Measurements from ENCODE around the gene TC2N.

TC2N gene

DNA sequence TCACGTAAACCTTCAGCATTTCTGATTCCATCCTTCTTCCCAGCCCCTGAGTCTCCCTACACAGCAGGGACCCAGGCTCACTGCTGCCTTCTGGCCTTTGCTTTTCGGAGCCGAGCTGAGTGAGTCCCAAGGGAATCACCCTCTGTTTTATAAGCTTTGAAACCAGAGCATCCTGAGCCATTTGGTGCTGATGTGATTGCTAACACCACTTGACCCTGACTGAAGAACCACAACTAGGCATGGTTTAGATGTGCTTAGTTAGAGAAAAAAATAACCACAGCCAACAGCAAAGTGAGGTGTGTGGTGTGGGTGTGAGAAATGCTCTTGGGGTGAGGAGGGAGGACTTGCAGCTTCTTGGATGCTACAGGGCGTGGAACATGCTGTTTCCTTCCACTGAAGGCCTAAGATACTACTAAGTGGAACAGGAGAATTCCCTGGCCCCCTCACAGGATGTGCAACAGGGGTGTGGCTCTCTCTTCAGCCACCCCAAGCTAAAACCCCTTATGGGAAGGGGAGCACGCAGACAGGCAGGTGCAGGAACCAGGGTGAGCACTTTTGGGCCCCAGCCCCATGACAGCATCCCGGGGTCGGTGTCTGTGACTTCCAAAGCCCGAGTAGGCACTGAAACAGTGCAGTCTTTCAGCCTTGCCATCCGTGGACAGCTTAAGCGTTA lies at the start of gene TC2N:
Gene TC2N, minus strand, starts transcription at position 221 of the 673 bp plus-strand sequence. CDS start 53,767 bp downstream, outside the sequence.
- peak within 1 kb of the TSS; percentile 99 for H3K27ac ChIP-seq (ENCODE audit: low read depth, low read length, poor library complexity, severe bottlenecking)
- peak within 1 kb of the TSS; percentile 53 for H3K4me3 ChIP-seq (ENCODE audit: low read depth, low read length, poor library complexity, severe bottlenecking)
- peak within 1 kb of the TSS; percentile 47; the same call in 1 of the 2 replicates for H3K9ac ChIP-seq (ENCODE audit: low read length)
- TF ChIP-seq, protein P1, sequence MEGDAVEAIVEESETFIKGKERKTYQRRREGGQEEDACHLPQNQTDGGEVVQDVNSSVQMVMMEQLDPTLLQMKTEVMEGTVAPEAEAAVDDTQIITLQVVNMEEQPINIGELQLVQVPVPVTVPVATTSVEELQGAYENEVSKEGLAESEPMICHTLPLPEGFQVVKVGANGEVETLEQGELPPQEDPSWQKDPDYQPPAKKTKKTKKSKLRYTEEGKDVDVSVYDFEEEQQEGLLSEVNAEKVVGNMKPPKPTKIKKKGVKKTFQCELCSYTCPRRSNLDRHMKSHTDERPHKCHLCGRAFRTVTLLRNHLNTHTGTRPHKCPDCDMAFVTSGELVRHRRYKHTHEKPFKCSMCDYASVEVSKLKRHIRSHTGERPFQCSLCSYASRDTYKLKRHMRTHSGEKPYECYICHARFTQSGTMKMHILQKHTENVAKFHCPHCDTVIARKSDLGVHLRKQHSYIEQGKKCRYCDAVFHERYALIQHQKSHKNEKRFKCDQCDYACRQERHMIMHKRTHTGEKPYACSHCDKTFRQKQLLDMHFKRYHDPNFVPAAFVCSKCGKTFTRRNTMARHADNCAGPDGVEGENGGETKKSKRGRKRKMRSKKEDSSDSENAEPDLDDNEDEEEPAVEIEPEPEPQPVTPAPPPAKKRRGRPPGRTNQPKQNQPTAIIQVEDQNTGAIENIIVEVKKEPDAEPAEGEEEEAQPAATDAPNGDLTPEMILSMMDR (IDR thresholded peaks at IDR 0.05; ENCODE audit: low read length): no peak
- TF ChIP-seq EZH2 (IDR thresholded peaks at IDR 0.05; ENCODE audit: borderline replicate concordance, low read length): no peak
- no peaks in the 10 kb centered on the region for H3K36me3 ChIP-seq (ENCODE audit: insufficient read depth, low read length)
- no peaks in the 10 kb centered on the region for H3K9me3 ChIP-seq (ENCODE audit: low read length)
- peaks cover 70% of the 10 kb centered on the region for H3K4me1 ChIP-seq (ENCODE audit: insufficient read depth, low read length, severe bottlenecking)
- H2AFZ ChIP-seq (ENCODE audit: low read length): 0 out of 2 replicates have a peak within 1 kb of the TSS, but pooled peaks have one; percentile 18
- H3K79me2 ChIP-seq (ENCODE audit: insufficient read depth, low read length): no peaks in the 10 kb centered on the region
- H4K20me1 ChIP-seq (ENCODE audit: insufficient read depth, low read length): no peaks in the 10 kb centered on the region
- H3K9me2 ChIP-seq (ENCODE audit: low read depth, low read length): no peaks in the 10 kb centered on the region
- H3F3A ChIP-seq (ENCODE audit: insufficient read depth, low read length): no peaks in the 10 kb centered on the region
- no peaks in the 10 kb centered on the region for H3K27me3 ChIP-seq (ENCODE audit: insufficient read depth, low read length)
- peak within 1 kb of the TSS; percentile 70 for H3K4me2 ChIP-seq (ENCODE audit: low read length)

DNA sequence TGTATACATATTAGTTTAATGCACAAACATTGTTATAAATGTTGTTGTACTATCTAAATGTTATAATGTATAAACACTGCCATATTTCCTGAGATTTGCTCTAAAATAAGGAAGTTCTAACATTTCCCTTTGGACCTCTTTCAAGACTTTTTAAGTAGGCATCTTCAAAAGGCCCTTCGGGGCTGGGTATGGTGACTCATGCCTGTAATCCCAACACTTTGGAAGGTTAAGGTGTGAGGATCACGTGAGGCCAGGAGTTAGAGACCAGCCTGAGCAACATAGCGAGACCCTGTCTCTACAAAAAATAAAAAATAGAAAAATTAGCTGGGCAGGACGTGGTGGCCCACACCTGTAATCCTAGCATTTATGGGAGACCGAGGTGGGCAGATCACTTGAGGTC lies 44.7 kb upstream of the TC2N start:
- H3K27ac ChIP-seq (ENCODE audit: low read depth, low read length, poor library complexity, severe bottlenecking): peak overlapping the region; percentile 41
- H3K79me2 ChIP-seq (ENCODE audit: insufficient read depth, low read length): no peaks in the 10 kb centered on the region
- no peaks in the 10 kb centered on the region for H3K9me3 ChIP-seq (ENCODE audit: low read length)
- no peak overlapping the region for H3K4me3 ChIP-seq (ENCODE audit: low read depth, low read length, poor library complexity, severe bottlenecking)
- no peaks in the 10 kb centered on the region for H4K20me1 ChIP-seq (ENCODE audit: insufficient read depth, low read length)
- H3K4me2 ChIP-seq (ENCODE audit: low read length): peak overlapping the region; percentile 28; the same call in 1 of the 2 replicates
- TF ChIP-seq EZH2 (IDR thresholded peaks at IDR 0.05; ENCODE audit: borderline replicate concordance, low read length): no peak
- TF ChIP-seq, protein P1 (IDR thresholded peaks at IDR 0.05; ENCODE audit: low read length): no peak
- H3K9ac ChIP-seq (ENCODE audit: low read length): no peak overlapping the region; the same call in 1 of the 2 replicates
- H3K4me1 ChIP-seq (ENCODE audit: insufficient read depth, low read length, severe bottlenecking): peaks cover 12% of the 10 kb centered on the region
- no peaks in the 10 kb centered on the region for H3K9me2 ChIP-seq (ENCODE audit: low read depth, low read length)
- no peaks in the 10 kb centered on the region for H3K36me3 ChIP-seq (ENCODE audit: insufficient read depth, low read length)
- no peaks in the 10 kb centered on the region for H3F3A ChIP-seq (ENCODE audit: insufficient read depth, low read length)
- no peaks in the 10 kb centered on the region for H3K27me3 ChIP-seq (ENCODE audit: insufficient read depth, low read length)
- peak overlapping the region; percentile 74; the same call in 1 of the 2 replicates for H2AFZ ChIP-seq (ENCODE audit: low read length)

DNA sequence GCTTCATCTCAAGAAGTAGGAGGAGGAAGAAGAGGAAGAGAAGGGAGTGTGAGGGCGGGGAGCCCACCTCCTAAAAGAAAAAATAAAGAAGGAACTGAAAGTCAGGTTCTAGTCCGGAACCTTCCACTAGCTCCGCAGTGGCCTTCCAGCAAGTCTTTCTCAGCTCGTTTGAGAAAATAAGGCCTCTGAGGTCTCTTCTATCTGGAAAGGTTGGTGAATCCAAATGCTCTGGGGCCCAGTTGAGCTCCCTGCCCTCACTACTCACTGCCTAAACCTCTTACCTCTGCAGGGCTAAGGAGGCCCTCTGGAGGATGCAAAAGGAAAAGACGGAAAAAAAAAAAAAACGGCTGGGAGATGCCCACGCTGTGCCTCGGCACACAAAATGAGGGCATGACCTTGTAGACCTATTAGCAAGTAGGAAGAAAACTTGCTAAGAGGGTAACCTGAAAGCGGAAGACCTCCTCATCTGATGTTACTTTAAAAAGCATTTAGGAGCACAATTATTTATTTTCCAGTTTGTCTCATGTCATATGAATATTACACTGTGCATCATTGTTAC lies 44.2 kb upstream of the TC2N start:
- Histone ChIP-seq H3K9ac (ENCODE audit: low read length) (no peak overlapping the region; the same call in 1 of the 2 replicates), H3K27ac (ENCODE audit: low read depth, low read length, poor library complexity, severe bottlenecking) (peak overlapping the region; percentile 41), H2AFZ (ENCODE audit: low read length) (peak overlapping the region; percentile 74; the same call in 1 of the 2 replicates), H3K4me3 (ENCODE audit: low read depth, low read length, poor library complexity, severe bottlenecking) (no peak overlapping the region), H4K20me1 (ENCODE audit: insufficient read depth, low read length) (no peaks in the 10 kb centered on the region), H3K9me2 (ENCODE audit: low read depth, low read length) (no peaks in the 10 kb centered on the region), H3K36me3 (ENCODE audit: insufficient read depth, low read length) (no peaks in the 10 kb centered on the region), H3K4me1 (ENCODE audit: insufficient read depth, low read length, severe bottlenecking) (peaks cover 12% of the 10 kb centered on the region), H3K27me3 (ENCODE audit: insufficient read depth, low read length) (no peaks in the 10 kb centered on the region), H3K79me2 (ENCODE audit: insufficient read depth, low read length) (no peaks in the 10 kb centered on the region), H3F3A (ENCODE audit: insufficient read depth, low read length) (no peaks in the 10 kb centered on the region), H3K9me3 (ENCODE audit: low read length) (no peaks in the 10 kb centered on the region), H3K4me2 (ENCODE audit: low read length) (peak overlapping the region; percentile 28; the same call in 1 of the 2 replicates)
- no peak for TF ChIP-seq EZH2 (IDR thresholded peaks at IDR 0.05; ENCODE audit: borderline replicate concordance, low read length)
- TF ChIP-seq, protein P1 (IDR thresholded peaks at IDR 0.05; ENCODE audit: low read length): peak; percentile 65
